Fibroblast of lung (primary cell): Measurements from ENCODE around the gene ZFP69B. TPM values are rescaled to one million over a fixed set of nuclear protein-coding genes. Genes with fewer than 3 reads are reported as not detected.

ENCODE experiments used
- DNase-seq, 2 donors: peaks; one replicate each; pipeline versions ENCODE4 v3.0.0 to v3.0.0-alpha.2; 2010; ENCODE audit warnings: low read depth in 2 of 2
- H2AFZ ChIP-seq: 2 replicates; pipeline ENCODE4 v1.5.1; 2012; ENCODE audit warnings: low read length, control low read depth, inconsistent platforms
- H3K27ac ChIP-seq: 2 replicates; pipeline ENCODE4 v1.5.1; 2011; ENCODE audit warnings: low read length, control low read depth; ENCODE audit not compliant: insufficient read depth
- H3K27me3 ChIP-seq: 2 replicates; pipeline ENCODE4 v1.5.1; 2011; ENCODE audit warnings: mild to moderate bottlenecking, low read length; ENCODE audit not compliant: control insufficient read depth, insufficient read depth
- H3K36me3 ChIP-seq: 2 replicates; pipeline ENCODE4 v1.5.1; 2011; ENCODE audit warnings: low read length; ENCODE audit not compliant: control insufficient read depth, insufficient read depth
- H3K4me1 ChIP-seq: 2 replicates; pipeline ENCODE4 v1.5.1; 2011; ENCODE audit warnings: low read length; ENCODE audit not compliant: control insufficient read depth, insufficient read depth; ENCODE audit errors: extremely low read depth
- H3K4me2 ChIP-seq: 2 replicates; pipeline ENCODE4 v1.5.1; 2011; ENCODE audit warnings: low read length, control low read depth; ENCODE audit not compliant: insufficient read depth; ENCODE audit errors: extremely low read depth
- H3K4me3 ChIP-seq, 4 experiments: fragments of 200-600 bp in 1 of 4; sonication (generic) in 1 of 4; replicated peaks in 1 of 4; 2 replicates each; pipeline ENCODE4 v1.5.1; 2011 to 2016; ENCODE audit warnings: low read length in 4 of 4, low read depth in 3 of 4, mild to moderate bottlenecking in 3 of 4, control low read depth in 2 of 4, inconsistent platforms in 1 of 4, mixed read lengths in 1 of 4; ENCODE audit not compliant: insufficient read depth in 1 of 4; ENCODE audit errors: control extremely low read depth in 1 of 4
- H3K79me2 ChIP-seq: 2 replicates; pipeline ENCODE4 v1.5.1; 2012; ENCODE audit warnings: mild to moderate bottlenecking, low read length, inconsistent platforms; ENCODE audit not compliant: control insufficient read depth, insufficient read depth
- H3K9ac ChIP-seq: 2 replicates; pipeline ENCODE4 v1.5.1; 2011; ENCODE audit warnings: mild to moderate bottlenecking, low read length, control low read depth; ENCODE audit not compliant: insufficient read depth
- H3K9me3 ChIP-seq: 2 replicates; pipeline ENCODE4 v1.5.1; 2012; ENCODE audit warnings: low read depth, low read length; ENCODE audit not compliant: control insufficient read depth, insufficient read depth
- H4K20me1 ChIP-seq: 2 replicates; pipeline ENCODE4 v1.5.1; 2011; ENCODE audit warnings: low read length; ENCODE audit not compliant: control insufficient read depth, insufficient read depth; ENCODE audit errors: extremely low read depth
- EZH2 ChIP-seq: IDR thresholded peaks from 2 replicates; pipeline ENCODE4 v1.5.1; 2012; ENCODE audit warnings: low read length, control low read depth, mild to moderate bottlenecking; ENCODE audit errors: missing control alignments
- polyA minus RNA-seq: library from RNA; depleted of rRNA, polyadenylated mRNA; stranded (reverse); fragments of >200 nt; gene quantifications from 2 replicates; pipeline ENCODE4 v1.2.3, GENCODE V29; 2011; ENCODE audit warnings: low replicate concordance
- polyA plus RNA-seq, 2 donors: library from polyadenylated mRNA; depleted of rRNA in 1 of 2; stranded (reverse) in 1 of 2; unstranded in 1 of 2; fragments of >200 nt; gene quantifications; 2 replicates each; pipeline ENCODE4 v1.2.1, GENCODE V29; 2011 to 2012; ENCODE audit warnings: missing spikeins in 1 of 2
- total RNA-seq: library from RNA; depleted of rRNA; stranded (reverse); fragments of >200 nt; gene quantifications from 2 replicates; pipeline ENCODE4 v1.2.1, GENCODE V29; 2014
- TF ChIP-seq, protein P1 (sequence below), 2 donors: IDR thresholded peaks in 1 of 2; conservative IDR thresholded peaks in 1 of 2; 1 replicate in 1 of 2; 2 replicates in 1 of 2; pipeline ENCODE4 v1.5.1; 2011 to 2012; ENCODE audit warnings: low read length in 2 of 2, control low read depth in 1 of 2, inconsistent platforms in 1 of 2, low read depth in 1 of 2, mild to moderate bottlenecking in 1 of 2

Gene ZFP69B
- total RNA-seq: 1.3 and 2.5 TPM in 2 replicates
- polyA plus RNA-seq: 2.7 and 3.5 TPM in 2 replicates
- 1.5 and 1.7 TPM in 2 replicates for polyA plus RNA-seq (2012)
- 1.0 TPM in 1 of 2 replicates, not detected in the other for polyA minus RNA-seq

DNA sequence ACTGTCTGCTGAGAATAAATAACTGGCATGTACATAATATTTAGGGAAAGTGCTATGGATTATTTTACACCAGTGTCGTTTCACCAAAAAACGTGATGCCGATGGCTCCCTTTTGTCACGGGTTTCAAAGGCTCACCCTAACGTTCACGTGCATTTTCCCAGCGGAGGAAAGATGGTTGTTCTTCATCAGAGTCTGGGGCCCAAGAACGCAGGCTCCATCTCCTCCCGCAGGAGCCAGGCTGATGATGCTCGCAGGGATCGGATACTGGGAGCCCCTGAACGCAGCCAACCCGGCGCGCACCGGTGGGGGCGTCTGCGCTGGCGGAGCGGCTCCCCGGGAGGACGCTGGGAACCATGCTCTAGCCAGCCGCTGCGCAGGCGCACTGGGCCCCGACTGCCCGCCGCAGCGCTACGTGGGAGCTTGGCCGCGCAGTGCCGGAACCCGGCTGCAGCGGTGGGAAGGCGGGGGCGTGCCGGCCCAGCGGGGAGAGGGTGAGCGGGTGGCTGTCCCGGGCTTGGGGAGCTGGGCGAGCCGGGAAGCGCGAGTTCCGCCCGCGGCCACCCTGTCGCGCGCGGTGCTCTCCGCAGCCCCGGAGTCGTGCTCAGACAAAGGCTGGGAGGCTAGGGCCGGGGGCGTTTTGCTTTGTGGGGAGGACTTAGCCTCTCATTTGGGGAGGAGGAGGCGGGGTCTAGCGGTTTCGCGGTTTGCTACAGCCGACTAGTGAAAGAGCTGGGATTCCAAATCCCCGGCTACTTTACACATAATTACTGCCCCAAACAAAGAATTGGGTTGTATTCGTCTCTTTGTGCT lies at the start of gene ZFP69B:
ZFP69B (plus strand) TSS at position 793 of the 811 bp plus-strand sequence. CDS start 486 bp downstream, outside the sequence.
- Histone ChIP-seq H3K9ac (peak within 1 kb of the TSS; percentile 71), H3K4me2 (peak within 1 kb of the TSS; percentile 72), H3K9me3 (no peaks in the 10 kb centered on the region), H3K27me3 (no peaks in the 10 kb centered on the region), H3K79me2 (no peaks in the 10 kb centered on the region), H2AFZ (peak within 1 kb of the TSS; percentile 97), H3K36me3 (no peaks in the 10 kb centered on the region), H3K27ac (peak within 1 kb of the TSS; percentile 57), H4K20me1 (no peaks in the 10 kb centered on the region), H3K4me1 (no peaks in the 10 kb centered on the region), H3K4me3 (peak within 1 kb of the TSS; percentile 52 to 90 (median 79))
- TF ChIP-seq, protein P1, sequence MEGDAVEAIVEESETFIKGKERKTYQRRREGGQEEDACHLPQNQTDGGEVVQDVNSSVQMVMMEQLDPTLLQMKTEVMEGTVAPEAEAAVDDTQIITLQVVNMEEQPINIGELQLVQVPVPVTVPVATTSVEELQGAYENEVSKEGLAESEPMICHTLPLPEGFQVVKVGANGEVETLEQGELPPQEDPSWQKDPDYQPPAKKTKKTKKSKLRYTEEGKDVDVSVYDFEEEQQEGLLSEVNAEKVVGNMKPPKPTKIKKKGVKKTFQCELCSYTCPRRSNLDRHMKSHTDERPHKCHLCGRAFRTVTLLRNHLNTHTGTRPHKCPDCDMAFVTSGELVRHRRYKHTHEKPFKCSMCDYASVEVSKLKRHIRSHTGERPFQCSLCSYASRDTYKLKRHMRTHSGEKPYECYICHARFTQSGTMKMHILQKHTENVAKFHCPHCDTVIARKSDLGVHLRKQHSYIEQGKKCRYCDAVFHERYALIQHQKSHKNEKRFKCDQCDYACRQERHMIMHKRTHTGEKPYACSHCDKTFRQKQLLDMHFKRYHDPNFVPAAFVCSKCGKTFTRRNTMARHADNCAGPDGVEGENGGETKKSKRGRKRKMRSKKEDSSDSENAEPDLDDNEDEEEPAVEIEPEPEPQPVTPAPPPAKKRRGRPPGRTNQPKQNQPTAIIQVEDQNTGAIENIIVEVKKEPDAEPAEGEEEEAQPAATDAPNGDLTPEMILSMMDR (conservative IDR thresholded peaks at IDR 0.05 in 1 of 2, IDR thresholded peaks at IDR 0.05 in 1 of 2; ENCODE audit: low read depth in 1 of 2, low read length in 2 of 2): no peak
- no peak for TF ChIP-seq EZH2
- DNase-seq: peak; percentile 88 to 91

DNA sequence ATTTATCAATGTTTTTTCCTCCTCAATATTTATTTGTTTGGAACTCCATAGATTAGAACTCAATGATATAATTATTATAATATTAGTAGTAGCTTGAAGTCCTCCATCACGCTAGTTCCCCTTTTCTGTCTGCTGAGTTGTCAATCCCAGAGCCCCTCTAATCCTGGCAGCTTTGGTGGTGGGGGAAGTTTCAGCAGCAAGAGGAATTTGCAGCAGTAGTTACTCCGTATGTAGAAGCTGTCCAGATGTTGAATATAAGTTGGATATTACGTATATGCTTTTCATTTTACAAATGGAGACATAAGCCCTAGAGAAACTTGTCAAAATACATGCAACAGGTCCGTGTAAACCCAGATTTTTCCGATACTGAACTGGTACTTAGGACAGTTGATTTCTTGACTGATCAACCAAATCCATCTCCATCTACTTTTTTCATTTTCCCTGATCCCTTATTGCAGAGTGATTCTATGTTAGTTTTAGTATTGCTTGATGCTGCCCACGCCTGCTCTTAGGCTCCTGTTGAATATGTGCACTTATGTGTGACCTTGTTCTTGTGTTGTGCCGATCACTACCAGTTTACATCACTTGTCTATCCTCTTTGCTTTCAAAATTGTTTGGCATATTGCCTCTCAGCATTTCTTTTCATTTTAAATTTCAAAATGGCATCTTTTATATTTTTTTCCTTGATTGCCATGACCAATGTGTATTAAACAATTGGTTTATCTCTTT lies 48.6 kb upstream of the ZFP69B start:
- Histone ChIP-seq H3K36me3 (no peaks in the 10 kb centered on the region), H3K27ac (no peak overlapping the region), H4K20me1 (no peaks in the 10 kb centered on the region), H2AFZ (no peak overlapping the region), H3K4me1 (peaks cover 2% of the 10 kb centered on the region), H3K4me2 (no peak overlapping the region), H3K9me3 (no peaks in the 10 kb centered on the region), H3K27me3 (no peaks in the 10 kb centered on the region), H3K79me2 (peaks cover 49% of the 10 kb centered on the region), H3K9ac (no peak overlapping the region), H3K4me3 (no peak overlapping the region)
- DNase-seq: no peak
- TF ChIP-seq EZH2: no peak
- TF ChIP-seq, protein P1 (conservative IDR thresholded peaks at IDR 0.05 in 1 of 2, IDR thresholded peaks at IDR 0.05 in 1 of 2; ENCODE audit: low read depth in 1 of 2, low read length in 2 of 2): no peak
